DMS 273 (cell line): Measurements from ENCODE around the gene MRRF.

ENCODE experiments used
- DNase-seq: peaks from one replicate; lab custom pipeline; 2025; ENCODE audit not compliant: unreplicated experiment; lab: John Stamatoyannopoulos, UW

Gene MRRF

DNA sequence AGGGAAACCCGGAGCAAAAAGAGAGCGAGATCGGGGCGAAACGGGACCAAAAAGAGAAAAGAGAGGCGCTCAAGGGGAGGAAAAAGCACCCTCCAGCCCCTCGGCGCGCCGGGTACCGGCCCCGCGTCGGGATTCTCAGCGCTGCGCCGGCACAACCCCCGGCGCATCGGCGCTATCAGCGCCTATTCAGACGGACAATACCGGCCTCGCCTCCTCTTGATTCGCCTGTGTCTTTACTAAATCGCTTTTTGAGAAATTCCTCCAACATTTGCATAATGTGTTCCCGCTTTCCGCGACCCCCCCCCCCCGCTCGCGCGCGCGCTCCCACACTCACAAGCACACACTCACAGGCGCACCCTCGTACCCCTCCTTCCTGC is 36.5 kb upstream of the MRRF start:
- peak; percentile 52 for DNase-seq

DNA sequence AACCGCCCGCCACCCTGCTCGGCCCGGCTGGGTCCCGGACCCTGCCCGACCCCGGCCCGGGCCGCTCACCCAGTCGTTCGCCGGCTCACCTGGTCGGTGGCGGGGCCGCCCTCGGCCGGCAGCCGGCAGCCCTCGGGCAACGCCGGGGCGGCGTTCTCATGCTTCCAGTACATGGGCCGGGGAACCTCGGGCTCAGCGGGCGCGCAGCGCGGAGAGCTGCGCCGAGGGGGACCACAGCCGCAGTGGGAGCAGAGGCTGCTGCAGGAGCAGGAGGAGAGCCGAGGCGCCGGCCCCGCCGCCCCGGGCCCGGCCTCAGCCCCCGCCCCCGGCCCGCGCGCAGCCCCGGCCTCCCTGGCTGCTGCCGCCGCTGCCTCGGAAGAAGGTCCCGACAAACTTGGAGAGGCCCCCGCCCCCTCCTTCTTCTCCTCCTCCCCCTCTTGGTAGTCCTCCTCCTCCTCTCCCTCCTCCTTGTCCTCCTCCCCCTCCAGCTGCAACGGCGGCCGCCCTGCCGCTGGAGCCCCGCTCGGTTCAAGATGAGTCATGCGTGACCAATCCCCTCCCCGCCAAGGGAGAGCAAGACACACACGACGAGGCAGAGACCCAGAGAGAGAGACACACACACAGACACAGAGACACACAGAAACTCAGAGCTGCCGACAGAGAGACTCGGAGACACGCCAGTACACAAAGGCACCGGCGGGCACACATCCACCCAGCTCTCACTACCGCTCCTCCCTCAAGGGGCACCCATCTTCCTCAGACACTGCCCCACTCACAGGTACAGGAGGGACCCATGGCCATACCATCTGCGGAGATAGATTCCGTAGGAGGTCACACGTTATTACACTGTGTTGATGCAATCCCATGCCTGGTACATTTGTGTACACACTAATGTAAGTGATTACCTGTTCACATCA is 35.9 kb upstream of the MRRF start, which contains the start of gene LHX6:
TSS of gene LHX6 (minus strand) at position 390 of the 917 bp plus-strand sequence. CDS start at position 173, 217 bp downstream.
- peak; percentile 49 for DNase-seq

DNA sequence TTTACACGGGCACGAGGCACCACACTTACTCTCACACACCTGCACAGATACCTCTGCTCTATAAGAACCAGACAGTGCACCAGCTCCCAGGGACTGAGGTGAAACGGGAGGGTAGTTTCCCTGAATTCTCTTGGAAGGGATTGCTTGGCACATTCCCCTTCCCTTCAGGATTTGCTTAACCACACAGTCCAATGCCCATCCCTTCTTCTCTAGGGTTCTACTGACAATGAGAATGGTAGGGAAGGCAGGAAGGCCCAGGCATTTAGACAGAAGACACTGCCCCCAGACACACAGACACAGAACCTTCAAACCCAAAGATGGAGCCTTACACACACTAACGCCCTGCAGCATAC is 35.2 kb upstream of the MRRF start:
- no peak for DNase-seq

DNA sequence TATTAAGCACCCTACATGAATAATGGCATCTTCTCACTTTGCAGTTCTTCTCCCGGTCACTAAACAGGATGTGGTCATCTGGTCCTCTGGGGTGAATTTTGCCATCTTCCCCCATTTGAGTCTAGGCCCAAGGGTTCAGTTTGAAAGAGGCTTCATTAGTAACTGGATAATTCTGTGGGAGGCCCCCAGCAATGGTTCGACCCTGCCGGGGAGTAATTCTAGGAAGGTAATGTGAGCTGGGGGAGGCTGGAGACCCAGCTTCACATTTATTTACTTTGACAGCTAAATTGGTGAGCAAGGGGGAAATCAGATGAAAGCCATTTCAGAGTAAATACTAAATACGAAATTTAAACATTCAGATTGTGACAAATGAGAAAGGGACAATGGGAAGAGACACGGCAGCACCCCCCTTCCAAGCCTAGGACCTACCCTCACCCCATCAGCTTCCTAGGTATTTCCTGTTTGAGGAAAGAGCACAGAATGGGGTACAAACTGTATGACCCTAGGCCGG is 31.8 kb upstream of the MRRF start:
- no peak for DNase-seq

DNA sequence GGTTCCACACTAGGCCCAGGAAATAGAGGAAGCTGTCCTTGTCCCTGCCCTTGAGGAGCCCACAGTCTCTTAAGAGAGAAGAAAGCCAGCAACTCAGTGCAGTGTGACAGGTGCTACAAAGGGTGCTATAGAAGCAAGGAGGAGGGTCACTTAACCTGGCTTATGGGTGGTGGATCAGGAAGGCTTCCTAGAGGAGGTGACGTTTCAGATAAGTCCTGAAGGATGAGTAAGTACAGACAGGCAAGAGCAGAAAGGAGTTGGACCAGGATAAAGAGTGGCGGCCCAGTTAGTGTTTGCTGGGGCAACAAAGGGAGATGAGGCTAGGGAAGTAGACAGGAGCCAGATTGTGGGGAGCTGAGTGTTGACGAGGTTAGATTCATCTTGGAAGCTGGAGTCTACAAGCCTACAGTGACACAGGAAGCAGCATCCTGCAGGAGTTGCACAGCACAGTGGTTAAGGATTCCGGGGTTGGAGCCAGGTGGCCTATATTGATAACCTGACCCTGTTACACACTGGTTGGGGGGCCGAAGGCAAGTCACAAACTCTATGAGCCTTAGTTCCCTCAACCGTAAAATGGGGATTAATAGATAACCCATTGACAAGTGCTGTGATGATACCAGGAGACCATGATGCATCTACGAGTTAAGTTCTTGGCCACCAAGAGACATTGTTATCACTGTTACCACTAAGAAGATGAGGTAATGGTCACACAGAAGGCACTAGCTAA is 30.5 kb upstream of the MRRF start:
- DNase-seq, result no peak

DNA sequence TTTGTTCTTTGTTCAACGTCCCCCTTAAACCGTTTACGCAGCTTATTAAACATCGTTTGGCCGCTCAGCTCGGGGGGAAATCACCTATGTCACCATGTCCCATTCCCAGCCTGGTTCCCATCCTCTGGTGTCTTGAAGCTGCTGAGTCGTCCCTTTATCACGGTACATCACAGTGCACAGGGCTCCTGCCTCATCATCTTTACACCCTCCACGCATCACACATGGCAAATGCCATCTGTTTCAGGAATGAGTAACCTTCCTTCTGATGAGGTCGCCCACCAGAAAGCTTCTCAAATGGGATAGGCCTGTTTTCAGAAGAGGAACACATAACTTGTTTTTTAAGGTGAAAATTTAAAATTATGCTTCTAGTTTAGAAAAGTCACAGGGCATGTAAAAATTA is 28.0 kb upstream of the MRRF start:
- DNase-seq, result peak; percentile 64

DNA sequence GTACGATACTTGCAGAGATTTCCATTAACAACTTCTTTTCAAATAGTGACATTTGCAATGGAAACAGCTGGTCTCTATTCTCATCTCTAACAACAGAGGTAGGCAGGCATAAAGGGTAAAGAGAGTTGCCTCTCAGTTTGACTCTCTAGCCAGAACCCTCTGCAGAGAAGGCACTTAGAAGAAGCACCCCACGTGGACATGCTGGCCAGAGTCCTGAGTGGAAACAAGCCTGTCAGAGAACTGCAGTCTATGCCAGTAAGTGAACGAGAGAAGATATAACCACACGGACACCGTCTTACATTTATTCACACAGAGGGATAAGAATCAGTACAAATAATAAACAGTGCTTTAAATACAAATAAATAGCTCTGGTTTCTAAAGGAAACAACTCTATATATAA is 25.0 kb upstream of the MRRF start:
- no peak for DNase-seq

DNA sequence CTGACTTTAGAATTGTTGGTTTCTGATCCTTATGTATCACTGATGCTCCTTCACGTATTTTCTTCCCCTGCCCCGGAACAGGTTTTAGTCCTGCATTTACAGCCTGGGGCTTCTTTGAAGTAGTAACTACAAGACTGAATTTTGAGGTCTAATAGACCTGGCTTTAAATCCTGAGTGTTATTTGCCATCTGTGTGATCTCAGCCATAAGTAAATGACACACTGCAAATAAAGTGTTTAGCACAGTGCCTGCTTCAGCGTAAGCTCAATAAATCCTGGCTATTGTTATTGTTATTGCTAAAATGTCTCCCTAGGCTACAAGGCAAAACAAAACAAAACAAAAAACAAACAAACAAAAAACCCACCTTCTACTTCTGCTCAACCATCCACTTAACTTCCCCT is 20.3 kb upstream of the MRRF start:
- no peak for DNase-seq

DNA sequence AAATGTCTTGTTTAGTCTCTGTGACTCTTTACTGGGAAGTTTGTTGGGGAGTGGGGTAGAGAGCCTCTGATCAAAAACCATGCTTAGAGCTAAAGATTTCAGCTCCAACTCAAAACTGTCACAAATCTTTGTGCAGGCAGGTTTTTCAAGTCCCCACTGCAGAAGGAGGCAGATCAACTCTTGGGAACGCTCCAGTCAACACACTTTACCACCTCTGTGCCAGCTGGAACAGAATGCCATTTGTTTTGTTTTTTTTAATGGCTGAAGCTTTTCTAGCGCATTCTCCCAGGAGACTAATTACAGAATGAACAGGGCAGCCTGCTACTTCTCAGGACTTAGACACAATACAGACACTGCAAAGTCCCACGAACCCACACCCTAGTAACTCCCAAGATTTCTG is 18.0 kb upstream of the MRRF start:
- peak; percentile 10 for DNase-seq

DNA sequence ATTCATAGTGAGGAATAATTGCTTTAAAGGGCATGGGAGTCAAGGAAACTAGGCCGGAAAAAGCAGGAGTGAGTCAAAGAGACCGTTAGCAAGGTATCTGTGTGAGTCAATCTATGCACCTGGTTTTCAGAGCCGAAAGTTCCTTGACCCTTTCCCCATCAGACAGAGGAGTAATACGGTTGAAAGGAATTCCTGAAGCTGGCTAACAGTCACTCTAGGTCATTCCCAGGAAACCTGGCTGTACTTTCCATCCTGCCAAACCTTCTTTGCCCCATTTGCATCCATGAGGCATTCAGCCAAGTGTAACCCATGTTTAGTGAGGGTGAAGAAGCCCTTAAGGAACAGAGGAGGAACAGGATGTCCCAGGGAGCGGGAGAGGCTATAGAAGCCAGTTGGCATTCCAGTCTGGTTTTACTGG is 16.2 kb upstream of the MRRF start:
- DNase-seq, result no peak

DNA sequence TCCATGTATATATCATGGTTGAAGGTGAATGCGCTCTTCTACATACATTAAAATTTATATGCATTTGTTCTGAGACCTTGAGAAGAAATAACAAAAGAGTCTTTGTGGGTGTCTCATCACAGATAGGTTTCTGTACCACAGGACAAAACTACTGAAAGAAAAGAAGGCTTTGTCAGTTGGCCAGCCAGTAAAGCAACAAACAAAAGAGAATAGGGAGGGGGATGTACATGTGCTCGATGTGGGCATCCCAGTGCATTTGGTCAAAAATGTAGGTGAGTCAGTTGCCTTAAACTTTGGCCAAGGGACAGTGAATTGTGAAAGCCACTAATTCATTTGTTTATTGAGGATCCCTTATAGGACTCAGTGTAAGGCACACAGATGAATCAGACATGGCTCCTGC is 13.3 kb upstream of the MRRF start:
- no peak for DNase-seq

DNA sequence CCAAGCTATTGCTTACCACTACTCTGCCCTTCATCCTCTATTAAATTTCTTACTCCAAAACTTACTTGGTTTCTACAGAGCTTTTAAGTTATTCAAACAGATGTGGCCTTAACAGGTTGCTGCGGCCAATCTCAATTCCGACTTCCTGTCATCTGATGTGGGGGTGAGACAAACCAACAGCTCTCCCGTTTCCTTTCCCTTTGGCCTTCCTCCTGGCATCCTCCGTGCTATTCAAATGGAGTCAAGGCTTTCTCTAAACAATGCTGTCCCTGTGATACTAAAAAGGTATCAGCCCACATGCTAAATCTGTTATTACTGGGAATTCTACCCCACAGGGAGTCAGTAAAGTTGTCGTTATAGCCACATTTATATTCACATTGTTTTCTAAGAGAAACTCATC is 11.9 kb upstream of the MRRF start:
- DNase-seq, result no peak

DNA sequence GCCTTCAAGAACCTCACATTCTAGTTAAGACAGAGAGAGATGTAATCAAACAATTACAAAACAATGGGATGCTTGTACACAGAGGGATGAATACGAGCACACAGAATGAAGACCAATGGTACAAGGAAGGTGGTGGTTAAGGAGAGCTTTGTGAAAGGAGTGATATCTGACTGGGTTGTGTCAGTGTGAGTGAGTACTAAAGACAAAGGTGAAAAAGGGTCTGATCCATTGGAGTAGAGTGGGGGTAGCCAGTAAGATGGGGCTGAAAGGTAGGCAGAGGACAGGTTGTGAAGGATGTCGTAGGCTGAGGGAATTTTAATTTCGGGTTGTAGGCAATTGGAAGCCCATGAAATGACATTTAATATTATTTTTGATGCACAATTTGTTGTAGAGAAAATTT is 9.9 kb upstream of the MRRF start:
- no peak for DNase-seq

DNA sequence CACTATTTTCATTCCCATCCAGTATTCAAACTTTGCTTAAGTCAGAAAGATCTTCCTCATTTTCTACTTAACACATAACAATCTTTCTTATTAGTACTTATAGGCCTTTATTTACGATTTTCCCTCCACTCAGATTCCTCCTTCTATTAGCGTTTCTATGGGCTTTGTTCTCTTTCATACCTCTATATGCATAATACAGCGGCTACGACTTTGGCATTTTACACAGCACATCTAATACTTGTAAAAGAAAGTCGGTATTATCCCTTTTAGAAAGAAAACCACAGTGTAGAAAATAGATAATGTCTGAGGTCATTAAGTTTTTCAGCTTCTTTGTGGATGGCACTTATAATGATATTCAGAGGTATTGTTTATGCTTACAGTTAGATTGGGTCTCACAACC is 8.5 kb upstream of the MRRF start:
- no peak for DNase-seq

DNA sequence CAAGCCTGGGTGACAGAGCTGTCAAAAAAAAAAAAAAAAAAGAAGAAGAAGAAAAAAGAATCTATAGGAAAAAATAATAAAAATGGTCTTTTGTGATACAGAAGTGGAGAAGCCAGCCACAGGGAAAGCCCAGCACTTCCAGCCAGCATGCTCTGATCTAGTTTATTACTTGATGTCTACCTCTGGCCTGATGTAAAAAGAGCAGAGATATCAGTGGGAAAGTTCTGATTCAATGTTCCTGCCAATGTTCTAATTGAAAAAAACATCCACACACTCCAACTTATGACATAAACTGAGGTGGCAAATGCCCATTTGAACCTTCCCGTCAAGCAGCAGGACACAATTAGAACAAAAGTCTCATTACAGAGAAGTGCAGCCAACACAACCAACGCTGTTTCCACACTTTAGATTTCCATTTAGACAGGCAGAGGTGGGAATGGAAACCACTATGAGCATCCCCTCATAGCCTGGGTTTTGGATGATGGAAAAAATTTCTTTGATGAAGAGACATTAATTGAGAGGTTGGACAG is 5.7 kb upstream of the MRRF start:
- DNase-seq, result no peak

DNA sequence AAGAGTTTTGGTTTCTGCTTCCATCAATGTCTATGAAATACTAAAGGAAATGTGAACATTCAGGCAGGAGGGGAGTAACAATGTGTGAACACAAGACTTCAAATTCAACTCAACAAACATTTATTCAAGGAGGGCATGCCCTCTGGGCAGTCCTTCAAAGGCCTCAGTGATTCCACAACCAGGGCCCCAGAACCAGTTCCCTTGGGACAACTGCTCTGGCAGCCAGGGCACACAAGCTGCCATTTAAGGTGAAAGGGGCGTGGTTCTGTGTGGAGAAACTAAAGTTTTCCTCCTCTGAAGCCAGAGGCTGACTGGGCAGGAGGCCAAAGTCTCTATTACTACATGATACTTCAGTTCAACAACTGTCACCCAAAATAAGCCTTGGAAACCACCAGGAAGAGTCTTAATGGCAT is 3.2 kb upstream of the MRRF start:
- peak; percentile 87 for DNase-seq

DNA sequence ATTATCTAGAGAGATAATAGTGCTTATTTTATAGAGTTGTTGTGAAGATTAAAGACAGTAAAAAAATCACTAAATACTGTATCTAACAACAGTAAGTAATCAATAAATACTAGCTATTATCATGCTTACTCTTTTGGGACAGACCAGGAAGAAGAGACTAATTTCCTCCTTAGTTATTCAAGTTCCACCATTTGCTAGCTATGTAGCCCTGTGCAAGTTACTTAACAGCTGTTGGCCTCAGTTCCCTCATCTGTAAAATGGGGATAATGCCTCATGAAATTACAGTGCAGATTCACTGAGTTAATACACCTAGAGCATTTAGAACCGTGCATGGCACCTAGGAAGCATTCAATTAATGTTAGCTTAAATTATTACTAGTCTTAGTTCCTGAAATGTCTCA is 2.6 kb upstream of the MRRF start:
- DNase-seq, result no peak

DNA sequence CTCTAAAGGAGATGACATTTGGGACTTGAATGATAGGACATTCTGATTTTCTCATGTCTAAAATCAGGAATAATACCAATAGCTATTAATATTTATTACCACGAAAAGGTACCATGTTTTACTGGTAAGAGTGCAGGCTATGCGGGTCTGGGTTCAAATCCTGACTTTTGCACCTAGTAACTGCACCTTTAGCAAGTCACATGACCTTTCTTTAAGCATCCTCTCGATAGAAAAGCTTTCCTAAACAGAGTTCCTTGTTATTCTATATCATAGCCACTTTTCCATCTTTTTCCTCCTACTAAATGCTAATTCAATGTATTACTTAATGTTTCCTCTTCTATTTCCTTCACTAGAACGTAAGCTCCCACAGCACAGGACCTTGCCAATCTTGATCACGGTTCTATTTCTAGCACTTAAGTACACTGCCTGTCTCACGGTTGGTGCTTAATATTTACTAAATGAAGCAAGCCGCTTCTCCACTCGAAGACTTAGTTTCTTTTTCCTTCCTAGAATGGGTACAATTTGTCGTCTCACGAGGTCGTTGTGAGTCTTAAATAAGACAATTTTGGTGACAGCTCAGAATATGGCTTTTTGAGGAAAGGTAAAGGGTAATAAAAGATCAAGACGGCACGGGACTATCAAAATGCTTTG is 858 bp upstream of the MRRF start:
- DNase-seq, result peak; percentile 52

DNA sequence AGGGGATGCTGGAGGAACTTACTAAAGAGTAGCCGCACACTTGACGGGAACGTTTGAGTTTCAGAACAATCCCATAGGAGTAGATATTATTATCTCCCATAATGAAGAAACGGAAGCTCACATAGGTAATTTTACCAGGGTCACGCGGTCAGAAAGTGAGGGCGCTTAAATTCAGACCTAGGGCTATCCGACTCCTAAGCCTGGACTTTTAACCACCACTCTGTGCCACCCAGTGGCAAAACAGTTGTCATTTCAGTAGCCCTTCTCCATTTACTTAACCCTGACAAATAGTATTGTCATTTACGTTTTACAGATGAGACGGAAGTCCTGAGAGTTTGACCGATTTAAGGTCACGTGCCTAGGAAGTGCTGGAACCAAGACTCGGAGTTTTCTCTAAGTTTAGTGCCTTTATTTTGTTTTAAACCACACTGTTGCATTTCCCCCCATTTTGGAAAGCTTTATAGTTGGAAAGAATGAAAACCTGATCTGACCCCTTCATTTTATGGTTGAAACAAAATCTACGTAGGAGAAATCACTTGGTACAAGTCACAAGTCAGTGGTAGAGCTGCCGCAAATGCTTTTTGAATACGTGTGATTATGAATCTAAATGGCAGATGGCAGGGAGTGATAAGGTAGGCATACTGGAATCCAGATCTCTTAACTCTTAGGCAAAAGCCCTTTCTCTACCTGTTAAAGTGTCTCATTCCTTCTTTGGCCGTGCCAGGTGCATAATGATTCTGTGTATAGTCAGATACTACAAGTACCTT is 650 bp downstream of the MRRF start:
- peak; percentile 64 for DNase-seq

DNA sequence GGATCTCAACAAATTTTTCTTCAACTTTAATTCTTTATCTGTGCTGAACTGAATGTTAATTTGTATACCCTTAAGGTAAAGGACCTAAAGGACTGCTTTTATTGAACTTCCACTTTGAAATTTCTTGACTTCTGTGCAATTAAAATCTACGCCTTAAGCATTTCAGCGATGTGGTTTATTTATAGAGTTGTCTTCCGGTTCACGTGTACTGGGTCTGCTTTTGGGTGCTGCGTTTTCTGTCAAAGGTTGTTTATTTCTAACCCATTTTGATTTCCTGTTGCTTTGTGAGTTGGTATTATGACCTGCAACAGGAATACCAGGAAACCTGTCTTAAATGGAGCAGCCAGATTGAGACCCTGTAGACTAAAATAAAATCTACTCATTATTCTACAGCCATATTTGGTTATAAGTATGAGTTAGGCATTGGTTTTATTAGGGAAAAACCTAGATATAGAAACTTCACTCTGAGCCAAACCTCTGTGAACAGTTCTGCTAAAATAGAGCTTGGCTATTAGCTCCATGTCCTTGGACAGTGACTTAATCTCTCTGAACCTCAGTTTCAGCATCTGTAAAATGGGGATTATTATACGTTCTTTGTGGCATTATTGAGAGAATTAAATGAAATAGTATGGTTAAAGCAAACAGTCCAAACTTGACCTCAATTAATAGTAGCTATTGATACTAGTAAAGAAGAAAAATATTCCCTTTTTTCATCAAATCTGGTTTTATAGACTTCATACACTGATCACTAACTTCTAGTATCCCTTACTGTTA is 3.5 kb downstream of the MRRF start:
- no peak for DNase-seq
